GM23338 (cell line): Measurements from ENCODE around the gene ADGRG6. TPM values are rescaled to one million over a fixed set of nuclear protein-coding genes. Genes with fewer than 3 reads are reported as not detected.

Experiments
- ATAC-seq: fragments of 200-7000 bp; cut with Tn5 transposase; 3 replicates; pipeline ENCODE4 v1.9.1; 2020
- DNase-seq: peaks from one replicate; pipeline ENCODE4 v3.0.0-alpha.2; 2015; ENCODE audit warnings: low spot score
- H2AFZ ChIP-seq: fragments of 200-600 bp; sonication (generic); 2 replicates; pipeline ENCODE4 v1.8.0; 2016; ENCODE audit warnings: antibody characterized with exemption, mild to moderate bottlenecking, moderate library complexity
- H3F3A ChIP-seq: fragments of 200-600 bp; sonication (generic); replicated peaks from 2 replicates; pipeline ENCODE4 v1.8.0; 2017; ENCODE audit warnings: antibody characterized with exemption, mixed run types, low read depth
- H3K27ac ChIP-seq: fragments of 200-600 bp; sonication (generic); 2 replicates; pipeline ENCODE4 v1.6.1; 2016; ENCODE audit warnings: low read depth
- H3K27me3 ChIP-seq: fragments of 200-600 bp; sonication (generic); 2 replicates; pipeline ENCODE4 v1.8.0; 2016; ENCODE audit warnings: mild to moderate bottlenecking, mixed run types, moderate library complexity; ENCODE audit not compliant: insufficient read depth
- H3K36me3 ChIP-seq: fragments of 200-600 bp; sonication (generic); 2 replicates; pipeline ENCODE4 v1.8.0; 2016; ENCODE audit warnings: mild to moderate bottlenecking; ENCODE audit not compliant: insufficient read depth
- H3K4me1 ChIP-seq: fragments of 200-600 bp; sonication (generic); 2 replicates; pipeline ENCODE4 v1.8.0; 2016; ENCODE audit warnings: mild to moderate bottlenecking, moderate library complexity; ENCODE audit not compliant: insufficient read depth
- H3K4me2 ChIP-seq: fragments of 200-600 bp; sonication (generic); 2 replicates; pipeline ENCODE4 v1.7.1; 2017; ENCODE audit warnings: mixed run types
- H3K4me3 ChIP-seq: fragments of 200-600 bp; sonication (generic); 2 replicates; pipeline ENCODE4 v1.6.1; 2016; ENCODE audit warnings: mixed run types
- H3K79me2 ChIP-seq: fragments of 200-600 bp; sonication (generic); replicated peaks from 2 replicates; pipeline ENCODE4 v1.8.0; 2017; ENCODE audit warnings: mild to moderate bottlenecking; ENCODE audit not compliant: insufficient read depth
- H3K9me2 ChIP-seq: fragments of 200-600 bp; sonication (generic); 2 replicates; pipeline ENCODE4 v1.8.0; 2017; ENCODE audit not compliant: insufficient read depth
- H4K20me1 ChIP-seq: fragments of 200-600 bp; sonication (generic); replicated peaks from 2 replicates; pipeline ENCODE4 v1.8.0; 2017; ENCODE audit warnings: mild to moderate bottlenecking; ENCODE audit not compliant: insufficient read depth
- H3K27ac Mint-ChIP-seq: 2 replicates; pipeline ENCODE4 v1.8.0; 2020; ENCODE audit warnings: inconsistent platforms, mild to moderate bottlenecking, moderate library complexity, mixed read lengths
- H3K27me3 Mint-ChIP-seq: 3 replicates; pipeline ENCODE4 v1.8.0; 2022; ENCODE audit warnings: low read depth, mild to moderate bottlenecking, moderate library complexity, mixed read lengths, inconsistent platforms; ENCODE audit not compliant: insufficient read depth, poor library complexity
- H3K36me3 Mint-ChIP-seq: 3 replicates; pipeline ENCODE4 v1.8.0; 2021; ENCODE audit warnings: low read depth, mild to moderate bottlenecking, inconsistent platforms, moderate library complexity, mixed read lengths
- H3K4me1 Mint-ChIP-seq: 3 replicates; pipeline ENCODE4 v1.8.0; 2020; ENCODE audit warnings: mild to moderate bottlenecking, inconsistent platforms, mixed read lengths
- H3K4me3 Mint-ChIP-seq: 3 replicates; pipeline ENCODE4 v1.8.0; 2021; ENCODE audit warnings: moderate library complexity, mild to moderate bottlenecking, inconsistent platforms, mixed read lengths
- H3K9me3 Mint-ChIP-seq: 3 replicates; pipeline ENCODE4 v1.8.0; 2020; ENCODE audit warnings: moderate library complexity, mild to moderate bottlenecking, inconsistent platforms, mixed read lengths
- CREB1 ChIP-seq: fragments of 250-450 bp; sonication (Bioruptor Pico); IDR thresholded peaks from 2 replicates; pipeline ENCODE4 v1.5.0; 2020; ENCODE audit warnings: low read depth, mild to moderate bottlenecking, moderate library complexity
- EZH2 ChIP-seq: fragments of 200-600 bp; sonication (generic); IDR thresholded peaks from one replicate; pipeline ENCODE4 v1.8.0; 2017; ENCODE audit warnings: antibody characterized with exemption, mild to moderate bottlenecking, low read depth; ENCODE audit not compliant: unreplicated experiment
- JUNB ChIP-seq: IDR thresholded peaks from one replicate; pipeline ENCODE4 v1.6.1; 2016; ENCODE audit warnings: antibody characterized with exemption; ENCODE audit not compliant: unreplicated experiment
- POLR2AphosphoS5 ChIP-seq: IDR thresholded peaks from 2 replicates; pipeline ENCODE4 v1.6.1; 2016; ENCODE audit warnings: antibody characterized with exemption, low read depth
- STAT1 ChIP-seq: IDR thresholded peaks from one replicate; pipeline ENCODE4 v1.6.1; 2016; ENCODE audit warnings: antibody characterized with exemption; ENCODE audit not compliant: unreplicated experiment
- ZNF114 ChIP-seq: fragments of 250-450 bp; sonication (Bioruptor Pico); IDR thresholded peaks from 2 replicates; pipeline ENCODE4 v1.5.0; 2020; ENCODE audit warnings: mild to moderate bottlenecking, moderate library complexity
- ZNF331 ChIP-seq: fragments of 250-450 bp; sonication (Bioruptor Pico); IDR thresholded peaks from 2 replicates; pipeline ENCODE4 v1.5.0; 2020; ENCODE audit warnings: low read depth, mild to moderate bottlenecking, moderate library complexity
- polyA plus RNA-seq: library from polyadenylated mRNA; unstranded; fragments of >200 nt; fragmentation: Nextera tagmentation; extraction: Ambion mirVana; gene quantifications from 2 replicates; pipeline ENCODE4 v1.2.1, GENCODE V29; 2016
- total RNA-seq: library from RNA; depleted of rRNA; stranded (reverse); fragments of >200 nt; shearing (Covaris generic); gene quantifications from 2 replicates; pipeline ENCODE4 v1.2.3, GENCODE V29; 2014
- TF ChIP-seq, protein P1 (sequence below): IDR thresholded peaks from one replicate; pipeline ENCODE4 v1.6.1; 2018; ENCODE audit warnings: antibody characterized with exemption; ENCODE audit not compliant: unreplicated experiment
- TF ChIP-seq, protein P2 (sequence below): fragments of 250-450 bp; sonication (Bioruptor Pico); IDR thresholded peaks from 2 replicates; pipeline ENCODE4 v1.5.0; 2020; ENCODE audit warnings: mild to moderate bottlenecking, moderate library complexity
- TF ChIP-seq, protein P3 (sequence below), 2 experiments: fragments of 200-600 bp in 1 of 2; sonication (generic) in 1 of 2; conservative IDR thresholded peaks; 2 replicates each; pipeline versions ENCODE4 v1.5.1 to v1.6.1; 2016 to 2017; ENCODE audit warnings: antibody characterized with exemption in 2 of 2, low read depth in 2 of 2, mild to moderate bottlenecking in 2 of 2, moderate library complexity in 1 of 2

Gene ADGRG6
- total and polyA plus RNA-seq, 2 experiments from 2014 or later = 1.3 to 7.7 TPM

DNA sequence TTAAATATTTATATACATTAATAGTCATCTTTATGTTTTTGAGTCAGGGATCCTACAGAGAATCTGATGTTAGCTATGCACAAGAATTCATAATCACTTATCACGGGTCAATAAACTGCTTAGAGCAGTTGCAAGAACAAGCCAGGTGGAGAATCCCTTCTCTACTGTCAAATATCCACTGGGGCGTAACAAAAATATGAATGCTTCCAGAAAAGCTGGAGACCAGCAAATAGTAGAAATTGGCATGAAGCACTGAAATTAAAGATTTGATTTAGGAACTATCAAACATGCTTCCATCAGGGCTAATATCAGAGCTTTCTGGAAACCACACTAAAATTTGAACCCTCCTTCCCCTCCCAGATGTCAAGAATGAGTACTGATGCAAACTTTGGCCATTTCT, 37.3 kb downstream of the ADGRG6 start:
- H3K4me3 Mint-ChIP-seq = no peak overlapping the region
- no peaks in the 10 kb centered on the region for H3K27me3 Mint-ChIP-seq
- no peaks in the 10 kb centered on the region for H3K79me2 ChIP-seq
- H3K4me3 ChIP-seq = no peak overlapping the region
- H3F3A ChIP-seq = no peaks in the 10 kb centered on the region
- no peaks in the 10 kb centered on the region for H4K20me1 ChIP-seq
- peaks cover 19% of the 10 kb centered on the region for H3K4me1 ChIP-seq
- H3K27me3 ChIP-seq = no peaks in the 10 kb centered on the region
- H2AFZ ChIP-seq = no peak overlapping the region
- no peak overlapping the region for H3K27ac ChIP-seq
- no peak for DNase-seq
- no peaks in the 10 kb centered on the region for H3K9me2 ChIP-seq
- H3K4me2 ChIP-seq = no peak overlapping the region
- peaks cover 20% of the 10 kb centered on the region; the same call in 2 of the 3 replicates for H3K4me1 Mint-ChIP-seq
- H3K36me3 Mint-ChIP-seq = no peaks in the 10 kb centered on the region
- no peak overlapping the region for H3K27ac Mint-ChIP-seq
- ATAC-seq = no peak
- TF ChIP-seq, protein P1, sequence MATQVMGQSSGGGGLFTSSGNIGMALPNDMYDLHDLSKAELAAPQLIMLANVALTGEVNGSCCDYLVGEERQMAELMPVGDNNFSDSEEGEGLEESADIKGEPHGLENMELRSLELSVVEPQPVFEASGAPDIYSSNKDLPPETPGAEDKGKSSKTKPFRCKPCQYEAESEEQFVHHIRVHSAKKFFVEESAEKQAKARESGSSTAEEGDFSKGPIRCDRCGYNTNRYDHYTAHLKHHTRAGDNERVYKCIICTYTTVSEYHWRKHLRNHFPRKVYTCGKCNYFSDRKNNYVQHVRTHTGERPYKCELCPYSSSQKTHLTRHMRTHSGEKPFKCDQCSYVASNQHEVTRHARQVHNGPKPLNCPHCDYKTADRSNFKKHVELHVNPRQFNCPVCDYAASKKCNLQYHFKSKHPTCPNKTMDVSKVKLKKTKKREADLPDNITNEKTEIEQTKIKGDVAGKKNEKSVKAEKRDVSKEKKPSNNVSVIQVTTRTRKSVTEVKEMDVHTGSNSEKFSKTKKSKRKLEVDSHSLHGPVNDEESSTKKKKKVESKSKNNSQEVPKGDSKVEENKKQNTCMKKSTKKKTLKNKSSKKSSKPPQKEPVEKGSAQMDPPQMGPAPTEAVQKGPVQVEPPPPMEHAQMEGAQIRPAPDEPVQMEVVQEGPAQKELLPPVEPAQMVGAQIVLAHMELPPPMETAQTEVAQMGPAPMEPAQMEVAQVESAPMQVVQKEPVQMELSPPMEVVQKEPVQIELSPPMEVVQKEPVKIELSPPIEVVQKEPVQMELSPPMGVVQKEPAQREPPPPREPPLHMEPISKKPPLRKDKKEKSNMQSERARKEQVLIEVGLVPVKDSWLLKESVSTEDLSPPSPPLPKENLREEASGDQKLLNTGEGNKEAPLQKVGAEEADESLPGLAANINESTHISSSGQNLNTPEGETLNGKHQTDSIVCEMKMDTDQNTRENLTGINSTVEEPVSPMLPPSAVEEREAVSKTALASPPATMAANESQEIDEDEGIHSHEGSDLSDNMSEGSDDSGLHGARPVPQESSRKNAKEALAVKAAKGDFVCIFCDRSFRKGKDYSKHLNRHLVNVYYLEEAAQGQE = no peak
- TF ChIP-seq JUNB (no peak), EZH2 (no peak), CREB1 (CRISPR knock-in tag) (no peak), POLR2AphosphoS5 (no peak), ZNF331 (CRISPR knock-in tag) (no peak), ZNF114 (CRISPR knock-in tag) (no peak), STAT1 (no peak)
- TF ChIP-seq, protein P2, sequence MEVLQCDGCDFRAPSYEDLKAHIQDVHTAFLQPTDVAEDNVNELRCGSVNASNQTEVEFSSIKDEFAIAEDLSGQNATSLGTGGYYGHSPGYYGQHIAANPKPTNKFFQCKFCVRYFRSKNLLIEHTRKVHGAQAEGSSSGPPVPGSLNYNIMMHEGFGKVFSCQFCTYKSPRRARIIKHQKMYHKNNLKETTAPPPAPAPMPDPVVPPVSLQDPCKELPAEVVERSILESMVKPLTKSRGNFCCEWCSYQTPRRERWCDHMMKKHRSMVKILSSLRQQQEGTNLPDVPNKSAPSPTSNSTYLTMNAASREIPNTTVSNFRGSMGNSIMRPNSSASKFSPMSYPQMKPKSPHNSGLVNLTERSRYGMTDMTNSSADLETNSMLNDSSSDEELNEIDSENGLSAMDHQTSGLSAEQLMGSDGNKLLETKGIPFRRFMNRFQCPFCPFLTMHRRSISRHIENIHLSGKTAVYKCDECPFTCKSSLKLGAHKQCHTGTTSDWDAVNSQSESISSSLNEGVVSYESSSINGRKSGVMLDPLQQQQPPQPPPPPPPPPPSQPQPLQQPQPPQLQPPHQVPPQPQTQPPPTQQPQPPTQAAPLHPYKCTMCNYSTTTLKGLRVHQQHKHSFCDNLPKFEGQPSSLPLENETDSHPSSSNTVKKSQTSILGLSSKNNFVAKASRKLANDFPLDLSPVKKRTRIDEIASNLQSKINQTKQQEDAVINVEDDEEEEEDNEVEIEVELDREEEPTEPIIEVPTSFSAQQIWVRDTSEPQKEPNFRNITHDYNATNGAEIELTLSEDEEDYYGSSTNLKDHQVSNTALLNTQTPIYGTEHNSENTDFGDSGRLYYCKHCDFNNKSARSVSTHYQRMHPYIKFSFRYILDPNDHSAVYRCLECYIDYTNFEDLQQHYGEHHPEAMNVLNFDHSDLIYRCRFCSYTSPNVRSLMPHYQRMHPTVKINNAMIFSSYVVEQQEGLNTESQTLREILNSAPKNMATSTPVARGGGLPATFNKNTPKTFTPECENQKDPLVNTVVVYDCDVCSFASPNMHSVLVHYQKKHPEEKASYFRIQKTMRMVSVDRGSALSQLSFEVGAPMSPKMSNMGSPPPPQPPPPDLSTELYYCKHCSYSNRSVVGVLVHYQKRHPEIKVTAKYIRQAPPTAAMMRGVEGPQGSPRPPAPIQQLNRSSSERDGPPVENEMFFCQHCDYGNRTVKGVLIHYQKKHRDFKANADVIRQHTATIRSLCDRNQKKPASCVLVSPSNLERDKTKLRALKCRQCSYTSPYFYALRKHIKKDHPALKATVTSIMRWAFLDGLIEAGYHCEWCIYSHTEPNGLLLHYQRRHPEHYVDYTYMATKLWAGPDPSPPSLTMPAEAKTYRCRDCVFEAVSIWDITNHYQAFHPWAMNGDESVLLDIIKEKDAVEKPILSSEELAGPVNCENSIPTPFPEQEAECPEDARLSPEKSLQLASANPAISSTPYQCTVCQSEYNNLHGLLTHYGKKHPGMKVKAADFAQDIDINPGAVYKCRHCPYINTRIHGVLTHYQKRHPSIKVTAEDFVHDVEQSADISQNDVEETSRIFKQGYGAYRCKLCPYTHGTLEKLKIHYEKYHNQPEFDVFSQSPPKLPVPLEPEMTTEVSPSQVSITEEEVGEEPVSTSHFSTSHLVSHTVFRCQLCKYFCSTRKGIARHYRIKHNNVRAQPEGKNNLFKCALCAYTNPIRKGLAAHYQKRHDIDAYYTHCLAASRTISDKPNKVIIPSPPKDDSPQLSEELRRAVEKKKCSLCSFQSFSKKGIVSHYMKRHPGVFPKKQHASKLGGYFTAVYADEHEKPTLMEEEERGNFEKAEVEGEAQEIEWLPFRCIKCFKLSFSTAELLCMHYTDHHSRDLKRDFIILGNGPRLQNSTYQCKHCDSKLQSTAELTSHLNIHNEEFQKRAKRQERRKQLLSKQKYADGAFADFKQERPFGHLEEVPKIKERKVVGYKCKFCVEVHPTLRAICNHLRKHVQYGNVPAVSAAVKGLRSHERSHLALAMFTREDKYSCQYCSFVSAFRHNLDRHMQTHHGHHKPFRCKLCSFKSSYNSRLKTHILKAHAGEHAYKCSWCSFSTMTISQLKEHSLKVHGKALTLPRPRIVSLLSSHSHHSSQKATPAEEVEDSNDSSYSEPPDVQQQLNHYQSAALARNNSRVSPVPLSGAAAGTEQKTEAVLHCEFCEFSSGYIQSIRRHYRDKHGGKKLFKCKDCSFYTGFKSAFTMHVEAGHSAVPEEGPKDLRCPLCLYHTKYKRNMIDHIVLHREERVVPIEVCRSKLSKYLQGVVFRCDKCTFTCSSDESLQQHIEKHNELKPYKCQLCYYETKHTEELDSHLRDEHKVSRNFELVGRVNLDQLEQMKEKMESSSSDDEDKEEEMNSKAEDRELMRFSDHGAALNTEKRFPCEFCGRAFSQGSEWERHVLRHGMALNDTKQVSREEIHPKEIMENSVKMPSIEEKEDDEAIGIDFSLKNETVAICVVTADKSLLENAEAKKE = no peak
- TF ChIP-seq, protein P3, sequence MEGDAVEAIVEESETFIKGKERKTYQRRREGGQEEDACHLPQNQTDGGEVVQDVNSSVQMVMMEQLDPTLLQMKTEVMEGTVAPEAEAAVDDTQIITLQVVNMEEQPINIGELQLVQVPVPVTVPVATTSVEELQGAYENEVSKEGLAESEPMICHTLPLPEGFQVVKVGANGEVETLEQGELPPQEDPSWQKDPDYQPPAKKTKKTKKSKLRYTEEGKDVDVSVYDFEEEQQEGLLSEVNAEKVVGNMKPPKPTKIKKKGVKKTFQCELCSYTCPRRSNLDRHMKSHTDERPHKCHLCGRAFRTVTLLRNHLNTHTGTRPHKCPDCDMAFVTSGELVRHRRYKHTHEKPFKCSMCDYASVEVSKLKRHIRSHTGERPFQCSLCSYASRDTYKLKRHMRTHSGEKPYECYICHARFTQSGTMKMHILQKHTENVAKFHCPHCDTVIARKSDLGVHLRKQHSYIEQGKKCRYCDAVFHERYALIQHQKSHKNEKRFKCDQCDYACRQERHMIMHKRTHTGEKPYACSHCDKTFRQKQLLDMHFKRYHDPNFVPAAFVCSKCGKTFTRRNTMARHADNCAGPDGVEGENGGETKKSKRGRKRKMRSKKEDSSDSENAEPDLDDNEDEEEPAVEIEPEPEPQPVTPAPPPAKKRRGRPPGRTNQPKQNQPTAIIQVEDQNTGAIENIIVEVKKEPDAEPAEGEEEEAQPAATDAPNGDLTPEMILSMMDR (conservative IDR thresholded peaks at IDR 0.05; ENCODE audit: low read depth in 2 of 2) = no peak
- no peaks in the 10 kb centered on the region for H3K9me3 Mint-ChIP-seq
- H3K36me3 ChIP-seq = no peaks in the 10 kb centered on the region
